Mucosa of descending colon (tissue), 3 donors: ENCODE results near the gene HSD17B10. TPM values are rescaled to one million over a fixed set of nuclear protein-coding genes. Genes with fewer than 3 reads are reported as not detected.

ENCODE experiments used
- ATAC-seq: fragments of 200-7000 bp; cut with Tn5 transposase; one replicate; pipeline ENCODE4 v1.9.1; 2020; ENCODE audit warnings: mild to moderate bottlenecking, moderate library complexity
- DNase-seq, 3 donors: peaks; one replicate each; pipeline ENCODE4 v3.0.0-alpha.2; 2020
- H3K36me3 ChIP-seq: fragments of 200-600 bp; one replicate; pipeline ENCODE4 v1.8.0; 2021; ENCODE audit warnings: low read depth, mild to moderate bottlenecking
- H3K4me1 ChIP-seq: fragments of 200-600 bp; one replicate; pipeline ENCODE4 v1.8.0; 2021; ENCODE audit warnings: low read depth, mild to moderate bottlenecking
- H3K4me3 ChIP-seq: fragments of 200-600 bp; one replicate; pipeline ENCODE4 v1.8.0; 2021; ENCODE audit warnings: mild to moderate bottlenecking
- H3K9me3 ChIP-seq: fragments of 200-600 bp; one replicate; pipeline ENCODE4 v1.8.0; 2021; ENCODE audit warnings: mild to moderate bottlenecking
- CTCF ChIP-seq: fragments of 200-600 bp; IDR thresholded peaks from one replicate; pipeline ENCODE4 v1.8.0; 2022; ENCODE audit warnings: antibody characterized with exemption, mild to moderate bottlenecking
- intact Hi-C, 2 donors: fragments of 100-400 bp; cut with DNase I in 1 of 2; cut with micrococcal nuclease in 1 of 2; formaldehyde crosslinking; loops; one replicate each; pipeline versions ENCODE4 v1.11.0 to v1.11.1; 2022; cut with DNase I, micrococcal nuclease
- microRNA-seq: library from miRNA; unstranded; fragments of <30 nt; microRNA quantifications from one replicate; pipeline ENCODE4, GENCODE V29; 2019
- total RNA-seq, 3 donors: library from RNA; stranded (reverse); fragmentation: NEBNext Ultra II Directional in 2 of 3; extraction: Animal tissue kit (Norgen Biotek cat#: 25700) in 2 of 3; gene quantifications; one replicate each; pipeline versions ENCODE4 v1.2.1 to v1.2.4, GENCODE V29; 2021 to 2023
- donor health status: DM: no; HTN: no; CAD: no; lungs with moderate emphysema.
- donor health status: DM: no; HTN: no; CAD: no.
- donor health status: DM: no; HTN: yes; CAD: no.

HSD17B10 gene
- total RNA-seq, 3 donors from 2014 or later, result 53.4 to 75.8 (median 60.3) TPM

DNA sequence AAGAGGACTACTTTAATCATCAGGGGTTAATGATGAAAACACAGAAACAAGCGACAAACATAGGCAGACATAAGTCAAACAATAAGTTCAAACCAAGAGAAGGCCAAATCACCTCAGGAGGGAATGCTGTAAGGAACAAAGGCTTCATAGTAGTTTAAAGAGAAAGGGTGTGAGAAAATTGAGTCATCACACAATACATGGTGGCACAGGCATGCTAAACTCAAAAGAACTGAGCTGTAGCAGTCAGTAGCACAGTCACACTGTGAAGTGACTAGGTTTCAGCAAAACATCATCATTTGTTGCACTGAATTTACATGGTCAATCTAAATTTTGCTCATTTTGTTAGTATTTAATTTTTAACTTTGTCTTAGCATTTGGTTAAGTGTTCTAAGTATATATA lies 36.0 kb downstream of the HSD17B10 start:
- H3K36me3 ChIP-seq, result no peaks in the 10 kb centered on the region
- intact Hi-C loops, result no loop called here
- H3K4me1 ChIP-seq, result no peaks in the 10 kb centered on the region
- no peak for TF ChIP-seq CTCF
- DNase-seq (no peak), ATAC-seq (no peak)
- no peak overlapping the region for H3K4me3 ChIP-seq
- no peaks in the 10 kb centered on the region for H3K9me3 ChIP-seq

GRCh38 chrX:53395605-53396298 lies 38.4 kb downstream of the HSD17B10 start:
- no peaks in the 10 kb centered on the region for H3K9me3 ChIP-seq
- intact Hi-C loops, result no loop called here
- H3K4me3 ChIP-seq, result no peak overlapping the region
- no peak for TF ChIP-seq CTCF
- no peaks in the 10 kb centered on the region for H3K36me3 ChIP-seq
- no peaks in the 10 kb centered on the region for H3K4me1 ChIP-seq
- no peak for DNase-seq
- no peak for ATAC-seq

DNA sequence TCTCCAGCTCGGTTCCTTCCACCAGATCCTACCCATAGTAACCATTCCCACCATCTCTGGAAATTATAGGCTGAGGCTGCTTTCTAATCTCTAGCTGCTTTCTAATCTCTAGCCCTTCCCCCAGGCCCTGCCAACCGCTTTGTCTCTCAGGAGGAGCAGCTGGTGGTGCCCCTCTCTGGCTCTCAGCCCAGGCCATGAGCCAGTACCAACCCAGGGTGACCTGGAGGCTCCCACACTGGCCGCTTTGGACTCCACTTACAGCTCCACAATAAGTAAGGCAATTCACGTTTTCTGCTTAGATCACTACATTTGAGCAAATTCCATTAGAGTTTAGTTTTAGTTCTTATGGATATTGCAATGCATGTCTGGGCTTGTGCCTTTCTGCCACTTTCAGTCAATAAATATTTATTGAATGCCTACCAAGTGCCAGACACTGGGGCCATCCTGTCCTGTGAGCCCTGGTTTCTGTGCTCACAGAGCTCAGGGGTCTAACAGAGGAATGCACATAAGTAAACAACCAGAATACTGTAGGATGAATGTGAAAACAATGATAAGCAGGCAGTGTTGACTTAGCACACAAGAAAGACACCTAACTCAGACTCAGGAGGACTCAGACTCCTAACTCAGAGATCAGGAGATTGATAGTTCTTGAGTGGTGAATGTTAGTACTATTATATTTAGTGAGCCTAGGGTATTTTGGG lies 50.6 kb downstream of the HSD17B10 start:
- intact Hi-C loops, result no loop called here
- Histone ChIP-seq H3K9me3 (no peaks in the 10 kb centered on the region), H3K4me1 (no peaks in the 10 kb centered on the region), H3K4me3 (no peak overlapping the region), H3K36me3 (no peaks in the 10 kb centered on the region)
- TF ChIP-seq CTCF, result no peak
- DNase-seq (no peak), ATAC-seq (no peak)

Small RNA genes lying within 50 kb of the gene (microRNA-seq; reads per million reads assigned to microRNA genes)
- not detected for gene MIR6857

Other genes starting within 250 kb of the HSD17B10 start
- 100 to 1,000 TPM in 1 of 3 donors, 10 to 100 TPM in 2; 74.5 to 109 (median 80.2) TPM for gene KDM5C, start 209.2 kb downstream of the HSD17B10 start, total RNA-seq
- gene IQSEC2, start 152.8 kb downstream of the HSD17B10 start, total RNA-seq, result 10 to 100 TPM; 28.0 to 39.3 (median 30.9) TPM
- gene SMC1A, start 11.7 kb downstream of the HSD17B10 start, total RNA-seq, result 10 to 100 TPM; 48.2 to 75.0 (median 72.8) TPM
- under 1 TPM; 0.43 to 0.94 (median 0.76) TPM for gene RIBC1, start 11.5 kb downstream of the HSD17B10 start, total RNA-seq